Large intestine (tissue), 3 donors: ENCODE data around the gene TNFRSF13B. TPM values are rescaled to one million over a fixed set of nuclear protein-coding genes. Genes with fewer than 3 reads are reported as not detected.
"Not testable (repeated sequence)": the region's sequence is repeated elsewhere in the genome, so short reads cannot be mapped to it uniquely, and the experiment has no call there.

ENCODE experiments used
- DNase-seq, 2 donors: peaks; one replicate each; pipeline versions ENCODE4 v3.0.0 to v3.0.0-alpha.2; 2013
- H3K27ac ChIP-seq: one replicate; pipeline ENCODE4 v1.5.1; 2013; ENCODE audit warnings: low read length
- H3K27me3 ChIP-seq: 2 replicates; pipeline ENCODE4 v1.6.1; 2013; ENCODE audit warnings: low read length; ENCODE audit not compliant: control insufficient read depth, insufficient read depth
- H3K36me3 ChIP-seq: 2 replicates; pipeline ENCODE4 v1.6.1; 2013; ENCODE audit warnings: low read length; ENCODE audit not compliant: control insufficient read depth, insufficient read depth
- H3K4me1 ChIP-seq: one replicate; pipeline ENCODE4 v1.6.1; 2013; ENCODE audit warnings: low read length; ENCODE audit not compliant: control insufficient read depth, insufficient read depth
- H3K4me3 ChIP-seq: one replicate; pipeline ENCODE4 v1.5.1; 2013; ENCODE audit warnings: low read length
- H3K9me3 ChIP-seq: one replicate; pipeline ENCODE4 v1.6.1; 2013; ENCODE audit warnings: mild to moderate bottlenecking, low read depth, low read length, moderate library complexity; ENCODE audit not compliant: control insufficient read depth
- WGBS: methylation state at CpG from one replicate; pipeline ENCODE4 v1.1.5; 2013; ENCODE audit warnings: low lambda C conversion rate; ENCODE audit not compliant: insufficient coverage; 5-methylcytosine and 5-hydroxymethylcytosine counted together
- polyA plus RNA-seq: library from polyadenylated mRNA; unstranded; fragments of 120-200 nt; gene quantifications from one replicate; pipeline ENCODE4 v1.2.1, GENCODE V29; 2013

Gene TNFRSF13B
- polyA plus RNA-seq, 1 donor, result 0.07 TPM

DNA sequence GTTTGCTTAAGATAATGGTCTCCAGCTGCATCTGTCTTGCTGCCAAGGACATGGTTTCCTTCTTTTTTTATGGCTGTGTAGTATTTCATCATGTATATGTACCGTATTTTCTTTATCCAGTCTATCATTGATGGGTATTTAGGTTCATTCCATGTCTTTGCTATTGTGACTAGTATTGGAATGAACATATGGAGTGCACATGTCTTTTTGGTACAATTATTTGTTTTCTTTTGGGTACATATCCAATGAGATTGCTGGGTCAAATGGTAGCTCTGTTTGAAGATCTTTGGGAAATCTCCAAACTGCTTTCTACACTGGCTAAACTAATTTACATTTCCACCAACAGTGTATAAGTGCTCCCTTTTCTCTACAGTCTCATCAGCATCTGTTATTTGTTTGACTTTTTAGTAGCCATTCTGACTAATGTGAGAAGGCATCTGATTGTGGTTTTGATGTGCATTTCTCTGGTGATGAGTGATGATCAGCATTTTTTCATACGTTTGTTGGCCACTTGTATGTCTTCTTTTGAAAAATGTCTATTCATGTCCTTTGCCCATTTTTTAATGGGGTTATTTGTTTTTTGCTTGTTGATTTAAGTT lies 66.2 kb downstream of the TNFRSF13B start:
- WGBS, result no CpG with 5 or more reads among the region's 2 CpGs
- no peaks in the 10 kb centered on the region for H3K36me3 ChIP-seq
- no peaks in the 10 kb centered on the region for H3K4me1 ChIP-seq
- no peak overlapping the region for H3K4me3 ChIP-seq
- H3K27ac ChIP-seq, result no peak overlapping the region
- H3K9me3 ChIP-seq, result no peaks in the 10 kb centered on the region
- no peak for DNase-seq
- peaks cover 3% of the 10 kb centered on the region for H3K27me3 ChIP-seq

DNA sequence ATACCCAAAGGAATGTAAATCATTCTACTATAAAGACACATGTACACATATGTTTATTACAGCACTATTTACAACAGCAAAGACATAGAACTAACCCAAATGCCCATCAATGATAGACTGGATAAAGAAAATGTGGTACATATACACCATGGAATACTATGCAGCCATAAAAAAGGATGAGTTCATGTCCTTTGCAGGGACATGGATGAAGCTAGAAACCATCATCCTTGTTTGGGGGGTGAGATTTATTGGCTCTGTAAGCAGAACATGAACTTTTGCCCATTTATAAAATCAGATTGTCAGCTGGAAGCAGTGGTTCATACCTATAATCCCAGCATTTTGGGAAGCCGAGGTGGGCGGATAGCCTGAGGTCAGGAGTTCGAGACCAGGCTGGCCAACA lies 68.8 kb downstream of the TNFRSF13B start:
- not testable (repeated sequence) for H3K4me3 ChIP-seq, DNase-seq
- no CpG with 5 or more reads among the region's 3 CpGs for WGBS

DNA sequence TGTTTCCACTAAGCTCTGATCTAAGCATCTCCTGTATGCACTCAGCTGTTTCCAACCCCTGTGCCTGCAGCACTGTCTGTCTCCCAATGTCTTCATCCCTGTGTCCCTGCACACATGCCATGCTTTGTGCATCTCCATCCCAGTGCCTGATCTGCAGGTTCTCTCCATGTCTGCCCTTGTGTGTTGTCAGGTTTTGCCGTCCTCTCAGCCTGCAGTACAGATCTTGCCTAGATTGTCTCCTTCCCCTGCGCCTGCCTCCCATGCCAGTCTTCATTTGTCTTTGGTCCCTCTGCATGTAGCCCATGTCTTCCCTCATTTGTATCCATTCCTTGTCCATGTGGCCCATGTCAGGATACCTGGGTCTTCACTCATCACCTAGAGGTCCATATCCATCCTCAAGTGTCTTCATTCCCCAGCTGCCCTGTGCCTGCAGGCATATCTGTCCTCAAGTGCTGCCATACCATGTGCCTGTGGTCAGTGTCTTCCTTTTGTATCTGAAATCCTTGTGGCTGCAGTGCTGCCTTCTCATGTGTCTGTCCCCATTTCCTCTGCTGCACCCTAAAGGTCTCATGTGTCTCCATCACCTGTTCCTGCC lies 71.5 kb downstream of the TNFRSF13B start:
- no CpG with 5 or more reads among the region's 2 CpGs for WGBS
- no peak overlapping the region for H3K27ac ChIP-seq
- no peak for DNase-seq
- no peaks in the 10 kb centered on the region for H3K9me3 ChIP-seq
- no peaks in the 10 kb centered on the region for H3K36me3 ChIP-seq
- no peak overlapping the region for H3K4me3 ChIP-seq
- no peaks in the 10 kb centered on the region for H3K4me1 ChIP-seq
- peaks cover 10% of the 10 kb centered on the region for H3K27me3 ChIP-seq

More for the DNA sequence above, 68.8 kb downstream of the TNFRSF13B start:
- H3K27ac ChIP-seq, H3K9me3 ChIP-seq, H3K36me3 ChIP-seq, H3K4me1 ChIP-seq: not testable (repeated sequence)
- peaks cover 10% of the 10 kb centered on the region for H3K27me3 ChIP-seq

DNA sequence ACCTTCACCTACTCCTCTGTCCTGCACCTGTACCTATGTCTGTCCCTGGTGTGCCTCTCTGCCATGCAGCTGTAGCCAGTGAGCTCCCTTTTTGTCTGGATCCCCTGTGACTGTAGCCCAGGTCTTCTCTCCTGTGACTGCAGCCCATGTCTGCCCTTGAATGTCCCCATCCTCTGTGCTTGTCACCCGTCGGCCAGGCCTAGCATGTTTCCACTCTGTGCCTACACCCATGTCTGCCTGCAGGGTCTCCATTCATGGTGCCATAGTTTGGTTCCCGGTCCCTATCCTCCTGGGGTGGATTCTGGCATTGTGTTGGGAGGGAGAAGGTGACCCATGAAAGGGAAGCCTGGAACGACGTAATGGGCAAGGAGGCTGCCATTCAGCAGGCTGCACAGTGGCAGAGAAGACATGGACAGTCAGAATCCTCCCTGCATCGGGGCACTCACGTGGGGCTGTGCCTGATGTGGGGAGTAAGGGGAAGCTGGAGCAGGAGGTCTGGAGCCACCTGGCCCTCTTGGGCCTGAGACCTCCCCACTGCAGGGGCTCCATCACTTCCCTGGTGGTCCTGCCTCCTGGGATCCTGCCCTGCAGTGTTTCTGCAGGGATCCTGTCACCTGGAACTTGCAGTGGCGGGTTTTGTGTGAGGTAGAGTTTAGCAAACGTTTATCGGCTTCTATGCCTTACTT lies 74.6 kb downstream of the TNFRSF13B start:
- H3K27me3 ChIP-seq, result peaks cover 10% of the 10 kb centered on the region

DNA sequence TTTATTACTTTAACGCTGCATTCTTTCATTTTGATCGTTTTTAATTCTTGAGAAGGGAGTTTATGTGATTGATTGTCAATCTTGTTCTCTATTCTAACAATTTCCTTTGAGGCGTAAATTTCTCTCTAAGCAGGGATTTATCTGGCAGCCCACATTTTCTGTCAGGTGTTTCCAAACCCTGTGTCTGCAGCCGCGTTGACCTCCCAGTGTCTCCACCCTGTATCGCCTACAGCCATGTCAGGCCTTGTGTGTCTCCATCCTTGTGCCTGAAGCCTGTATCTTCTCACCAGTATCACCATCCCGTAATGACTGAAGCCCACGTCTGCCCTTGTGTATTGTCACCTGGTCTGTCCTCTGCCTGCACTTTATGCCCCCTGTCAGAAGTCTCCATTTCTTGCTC lies 75.7 kb downstream of the TNFRSF13B start:
- H3K27me3 ChIP-seq, result peaks cover 10% of the 10 kb centered on the region
- not testable (repeated sequence) for H3K4me1 ChIP-seq, DNase-seq, H3K36me3 ChIP-seq, H3K27ac ChIP-seq, H3K4me3 ChIP-seq, H3K9me3 ChIP-seq
- WGBS, result 100% methylated on average over 3 of the region's 8 CpGs

More for the DNA sequence above, 74.6 kb downstream of the TNFRSF13B start:
- no CpG with 5 or more reads among the region's 10 CpGs for WGBS
- not testable (repeated sequence) for H3K9me3 ChIP-seq, H3K36me3 ChIP-seq, H3K4me1 ChIP-seq, H3K4me3 ChIP-seq, DNase-seq, H3K27ac ChIP-seq

DNA sequence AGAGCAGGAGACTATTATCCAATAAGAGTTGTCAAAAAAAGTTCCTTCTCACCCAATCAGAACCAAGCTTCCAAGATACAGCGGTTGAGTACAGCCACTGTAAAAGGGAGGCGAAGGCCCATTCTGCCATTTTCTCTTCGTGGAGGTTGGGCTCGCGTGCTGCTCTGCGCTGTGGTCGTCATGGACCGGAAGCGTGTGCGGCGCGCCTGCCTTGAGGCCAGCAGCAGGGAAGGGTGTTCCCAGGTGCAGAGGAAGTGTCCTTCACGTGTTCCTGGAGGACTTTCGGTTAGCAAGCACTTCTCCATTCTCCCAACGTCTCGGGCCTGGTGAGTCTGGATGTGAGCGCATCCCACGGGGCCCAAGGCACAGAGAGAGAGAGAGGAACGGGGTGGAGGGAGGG lies 78.4 kb downstream of the TNFRSF13B start:
- not testable (repeated sequence) for DNase-seq, H3K9me3 ChIP-seq, H3K4me1 ChIP-seq, H3K27me3 ChIP-seq, H3K36me3 ChIP-seq, H3K4me3 ChIP-seq, H3K27ac ChIP-seq
- no CpG with 5 or more reads among the region's 19 CpGs for WGBS

DNA sequence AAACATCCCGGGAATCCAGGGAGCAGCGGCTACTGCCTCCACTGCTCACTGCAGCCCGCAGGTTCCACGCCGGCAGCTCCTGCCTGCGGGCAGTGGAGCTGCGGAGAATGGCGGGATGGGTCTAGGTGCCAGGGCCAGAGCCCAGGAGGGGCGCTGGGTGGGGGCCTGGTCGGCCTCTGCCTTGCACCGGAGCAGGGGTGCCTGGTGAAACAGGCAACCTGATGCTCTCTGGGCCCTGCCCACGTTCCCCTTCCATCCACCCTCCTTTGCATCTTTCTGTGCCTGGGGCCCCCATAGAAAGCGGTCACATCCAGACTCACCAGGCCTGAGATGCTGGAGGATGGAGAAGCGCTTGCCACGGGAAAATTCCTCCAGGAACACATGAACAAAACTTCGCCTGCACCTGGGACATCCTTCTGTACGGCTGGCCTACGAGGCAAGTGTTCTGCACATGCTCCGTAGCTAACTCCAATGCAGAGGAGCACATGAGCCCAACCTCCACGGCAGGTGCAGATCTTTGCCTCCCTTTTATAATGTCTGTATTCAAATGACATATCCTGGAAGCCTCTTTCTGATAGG lies 79.0 kb downstream of the TNFRSF13B start:
- not testable (repeated sequence) for DNase-seq, H3K27me3 ChIP-seq
- no CpG with 5 or more reads among the region's 20 CpGs for WGBS

DNA sequence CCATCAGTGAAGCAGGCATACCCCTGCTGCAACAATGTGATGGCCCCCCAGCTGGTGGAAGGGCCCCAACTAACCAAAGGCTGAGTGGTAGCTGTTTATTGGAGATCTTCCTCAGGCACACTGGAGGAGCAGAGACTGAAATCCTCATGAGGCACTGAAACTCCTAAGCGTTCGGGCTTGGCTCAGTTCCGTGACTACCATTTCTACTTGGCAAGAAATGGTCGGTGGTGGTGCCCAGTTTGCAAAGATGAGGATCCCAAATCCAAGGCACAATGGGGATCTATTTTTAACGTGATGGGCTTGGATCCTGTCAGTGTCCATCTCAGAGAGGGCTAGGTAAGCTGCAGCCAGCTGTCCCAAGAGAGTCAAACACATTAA lies 82.8 kb downstream of the TNFRSF13B start:
- DNase-seq, result no peak
- no peaks in the 10 kb centered on the region for H3K36me3 ChIP-seq
- no peaks in the 10 kb centered on the region for H3K4me1 ChIP-seq
- H3K27ac ChIP-seq, result no peak overlapping the region
- no CpG with 5 or more reads among the region's 5 CpGs for WGBS
- H3K9me3 ChIP-seq, result no peaks in the 10 kb centered on the region
- H3K4me3 ChIP-seq, result no peak overlapping the region
- no peaks in the 10 kb centered on the region for H3K27me3 ChIP-seq

More for the DNA sequence above, 79.0 kb downstream of the TNFRSF13B start:
- H3K4me1 ChIP-seq, H3K36me3 ChIP-seq, H3K9me3 ChIP-seq, H3K4me3 ChIP-seq, H3K27ac ChIP-seq: not testable (repeated sequence)

Other genes with a start within 250 kb of the TNFRSF13B start
- gene MPRIP, start 70.3 kb upstream of the TNFRSF13B start, polyA plus RNA-seq, result 178 TPM
- 6.0 TPM for gene PLD6, start 234.2 kb upstream of the TNFRSF13B start, polyA plus RNA-seq